ENCODE results near the gene BUB1. TPM values are rescaled to one million over a fixed set of nuclear protein-coding genes. Genes with fewer than 3 reads are reported as not detected.
"Not testable (repeated sequence)": the region's sequence is repeated elsewhere in the genome, so short reads cannot be mapped to it uniquely, and the experiment has no call there.

The BUB1 gene
- total RNA-seq, 1 experiment from 2014 or later = 89.2 TPM

DNA sequence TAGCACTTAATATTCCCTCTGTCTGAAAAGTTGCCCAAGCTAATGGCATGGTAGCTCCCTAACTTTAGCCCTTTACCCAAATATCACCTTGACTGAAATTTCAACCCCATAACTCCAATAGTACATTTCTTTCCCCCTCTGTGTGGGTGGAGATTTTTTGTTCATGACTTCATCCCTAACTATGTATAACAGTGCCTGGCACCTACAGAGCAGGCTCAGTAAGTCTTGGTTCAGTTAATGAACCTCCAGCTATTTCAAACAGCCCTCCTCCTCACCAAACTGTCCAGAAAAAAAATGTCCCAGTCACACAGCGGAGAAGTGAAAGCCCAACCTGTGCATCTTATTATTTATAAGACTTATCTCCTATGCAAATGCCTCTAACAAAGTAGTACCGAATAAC, 18.6 kb downstream of the BUB1 start:
- no peak for DNase-seq (ENCODE audit: low read depth)

DNA sequence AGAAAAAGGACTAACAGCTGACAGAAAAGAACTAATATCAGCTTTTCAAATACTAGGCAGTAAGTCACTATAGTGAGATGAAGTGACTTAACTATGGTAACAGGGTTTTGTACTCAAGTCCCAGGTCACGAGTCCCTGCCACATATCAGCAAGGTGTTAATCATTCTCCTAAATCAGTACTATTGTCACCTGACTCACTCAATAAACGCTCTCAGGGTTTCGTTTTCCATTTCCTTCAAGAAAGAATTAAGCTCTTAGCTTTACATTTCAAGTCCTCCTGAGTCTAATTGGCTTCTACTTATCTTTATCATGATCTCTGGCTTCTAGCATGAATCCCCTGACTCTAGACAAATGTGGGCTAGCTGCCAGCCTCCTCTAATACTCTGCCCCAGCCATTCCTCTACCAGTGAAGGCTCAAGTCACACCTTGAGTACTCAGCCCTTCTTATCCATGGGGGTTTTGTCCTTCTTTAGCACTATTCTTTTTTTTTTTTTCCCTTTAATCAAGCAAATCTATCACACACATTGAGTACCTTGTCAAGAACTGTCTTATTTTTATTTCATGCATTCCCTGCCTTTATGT, 20.0 kb downstream of the BUB1 start:
- DNase-seq (ENCODE audit: low read depth) = no peak

DNA sequence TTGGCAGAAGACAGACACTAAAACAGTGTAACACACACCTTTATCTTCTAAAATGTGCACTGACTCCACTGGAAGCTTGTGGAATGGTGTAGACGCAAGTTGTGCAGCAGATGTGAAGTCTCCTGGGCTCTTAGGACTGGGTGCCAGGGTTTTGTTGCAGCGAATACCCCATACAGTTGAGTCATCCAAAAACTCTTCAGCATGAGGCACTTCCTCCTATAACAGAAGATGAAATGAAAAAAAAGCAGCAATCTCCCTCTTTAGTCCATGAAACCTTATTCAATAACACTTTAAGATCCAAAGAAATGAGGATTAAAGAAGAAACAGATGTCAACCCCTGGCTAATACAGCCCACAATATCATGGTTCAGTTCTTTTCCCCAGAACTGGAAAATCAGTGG, 22.2 kb downstream of the BUB1 start:
- DNase-seq (ENCODE audit: low read depth) = peak; percentile 5

GRCh38 chr2:110653861-110654260, 24.0 kb downstream of the BUB1 start:
- DNase-seq (ENCODE audit: low read depth) = no peak

- no peak for DNase-seq (ENCODE audit: low read depth)
Measured at GRCh38 chr2:110650346-110650745, 27.5 kb downstream of the BUB1 start.

GRCh38 chr2:110647777-110648176, 30.1 kb downstream of the BUB1 start:
- no peak for DNase-seq (ENCODE audit: low read depth)

- no peak for DNase-seq (ENCODE audit: low read depth)
Measured at GRCh38 chr2:110645616-110646015, 32.2 kb downstream of the BUB1 start.

- no peak for DNase-seq (ENCODE audit: low read depth)
Measured at GRCh38 chr2:110644357-110644756, 33.5 kb downstream of the BUB1 start.

DNA sequence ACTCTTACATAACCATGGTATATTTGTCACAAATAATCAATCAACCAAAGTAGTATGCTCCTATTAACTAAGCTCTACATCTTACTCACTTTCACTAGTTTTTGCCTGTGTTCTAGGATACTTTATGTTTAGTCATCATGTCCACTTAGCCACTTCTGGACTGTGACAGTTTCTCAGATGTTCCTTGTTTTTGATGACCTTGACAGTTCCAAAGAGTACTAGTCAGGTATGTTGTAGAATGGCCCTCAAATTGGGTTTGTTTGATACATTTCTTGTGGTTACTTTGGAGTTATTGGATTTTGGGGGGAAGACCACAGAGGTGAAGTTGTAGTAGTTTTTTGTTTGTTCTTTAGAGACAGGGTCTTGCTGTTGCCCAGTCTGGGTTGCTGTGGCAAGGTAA, 35.5 kb downstream of the BUB1 start:
- no peak for DNase-seq (ENCODE audit: low read depth)

- no peak for DNase-seq (ENCODE audit: low read depth)
Measured at GRCh38 chr2:110639972-110640371, 37.9 kb downstream of the BUB1 start.

DNA sequence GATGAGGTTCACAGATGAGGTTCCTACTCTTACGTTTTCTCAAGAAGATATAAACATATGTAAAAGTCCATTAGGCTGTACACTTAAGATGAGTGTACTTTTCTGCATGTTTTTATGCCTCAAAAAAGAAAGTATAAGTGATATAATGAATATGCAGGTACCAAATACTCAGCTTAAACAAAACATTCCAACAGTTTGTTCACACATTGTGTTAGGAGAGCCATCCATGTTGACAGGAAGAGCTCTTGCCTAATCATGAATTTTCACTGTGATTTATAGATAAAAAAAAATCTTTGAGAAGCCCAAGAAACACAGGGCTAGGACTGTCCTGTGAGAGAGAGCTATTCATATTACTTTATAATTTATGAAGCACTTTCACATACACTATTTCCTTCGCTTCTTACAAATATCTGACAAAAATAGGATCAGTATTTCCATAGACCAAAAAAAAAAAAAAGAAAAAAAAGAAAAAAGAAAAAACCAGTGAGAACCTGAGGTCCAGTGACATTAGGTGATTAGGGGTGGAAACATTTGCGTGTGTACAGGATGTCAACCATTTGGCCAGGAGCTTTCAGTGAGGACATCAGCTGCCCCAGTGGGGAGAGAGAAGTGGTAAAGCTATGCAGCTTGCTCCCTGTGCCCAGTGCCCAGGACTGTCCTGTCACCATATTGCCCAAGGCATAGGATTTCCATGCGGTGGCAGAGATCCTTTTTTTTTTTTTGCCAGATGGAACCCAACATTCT, 38.7 kb downstream of the BUB1 start:
- no peak for DNase-seq (ENCODE audit: low read depth)

- no peak for DNase-seq (ENCODE audit: low read depth)
Measured at GRCh38 chr2:110638004-110638403, 39.9 kb downstream of the BUB1 start.

DNA sequence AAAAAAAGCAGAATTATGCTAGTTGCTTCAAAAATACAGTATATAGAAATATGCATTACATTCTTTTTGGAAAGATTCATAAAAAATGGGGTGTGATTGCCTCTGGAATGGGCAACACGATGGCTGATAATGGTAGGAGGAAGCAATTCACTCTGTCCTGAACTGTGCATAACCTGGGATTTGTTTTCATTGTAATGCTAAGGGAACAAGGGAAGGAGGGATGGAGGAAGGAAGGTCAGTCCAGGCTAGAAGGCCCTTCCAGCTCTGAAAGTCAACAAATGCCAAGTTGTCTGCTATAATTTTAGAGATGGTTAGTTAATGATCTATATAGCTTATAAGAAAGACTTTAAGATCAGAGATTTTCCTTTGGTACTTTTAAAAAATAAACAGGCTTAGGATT, 40.8 kb downstream of the BUB1 start:
- DNase-seq (ENCODE audit: low read depth) = no peak

DNA sequence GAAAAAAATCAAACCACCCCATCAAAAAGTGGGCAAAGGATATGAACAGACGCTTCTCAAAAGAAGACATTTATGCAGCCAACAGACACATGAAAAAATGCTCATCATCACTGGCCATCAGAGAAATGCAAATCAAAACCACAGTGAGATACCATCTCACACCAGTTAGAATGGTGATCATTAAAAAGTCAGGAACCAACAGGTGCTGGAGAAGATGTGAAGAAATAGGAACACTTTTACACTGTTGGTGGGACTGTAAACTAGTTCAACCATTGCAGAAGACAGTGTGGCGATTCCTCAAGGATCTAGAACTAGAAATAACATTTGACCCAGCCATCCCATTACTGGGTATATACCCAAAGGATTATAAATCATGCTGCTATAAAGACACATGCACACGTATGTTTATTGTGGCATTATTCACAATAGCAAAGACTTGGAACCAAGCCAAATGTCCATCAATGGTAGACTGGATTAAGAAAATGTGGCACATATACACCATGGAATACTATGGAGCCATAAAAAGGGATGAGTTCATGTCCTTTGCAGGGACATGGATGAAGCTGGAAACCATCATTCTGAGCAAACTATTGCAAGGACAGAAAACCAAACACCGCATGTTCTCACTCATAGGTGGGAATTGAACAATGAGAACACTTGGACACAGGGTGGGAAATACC, 41.8 kb downstream of the BUB1 start:
- not testable (repeated sequence) for DNase-seq (ENCODE audit: low read depth)

- not testable (repeated sequence) for DNase-seq (ENCODE audit: low read depth)
Measured at GRCh38 chr2:110627348-110627747, 50.5 kb downstream of the BUB1 start.

- DNase-seq (ENCODE audit: low read depth) = not testable (repeated sequence)
Measured at GRCh38 chr2:110619326-110619939, 58.4 kb downstream of the BUB1 start.

DNA sequence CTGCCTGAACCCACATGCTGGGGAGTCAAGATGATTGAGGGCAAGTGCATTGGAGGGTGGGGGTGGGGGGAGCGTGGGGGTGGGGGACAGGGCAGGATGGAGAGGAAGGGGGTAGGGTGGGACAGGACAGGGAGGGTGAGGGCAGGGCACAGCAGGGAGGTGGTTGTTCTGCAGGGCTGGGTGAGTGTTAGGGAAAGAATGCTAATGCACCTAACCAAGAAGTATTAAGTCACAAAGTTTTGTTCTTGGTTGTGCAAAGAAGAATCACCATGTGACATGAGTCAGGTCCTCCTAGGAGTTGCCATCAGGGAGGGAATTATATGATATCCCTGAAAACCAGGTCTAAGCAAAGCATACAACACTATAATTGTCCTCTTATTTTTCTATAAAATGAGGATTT, 63.9 kb downstream of the BUB1 start:
- not testable (repeated sequence) for DNase-seq (ENCODE audit: low read depth)

DNA sequence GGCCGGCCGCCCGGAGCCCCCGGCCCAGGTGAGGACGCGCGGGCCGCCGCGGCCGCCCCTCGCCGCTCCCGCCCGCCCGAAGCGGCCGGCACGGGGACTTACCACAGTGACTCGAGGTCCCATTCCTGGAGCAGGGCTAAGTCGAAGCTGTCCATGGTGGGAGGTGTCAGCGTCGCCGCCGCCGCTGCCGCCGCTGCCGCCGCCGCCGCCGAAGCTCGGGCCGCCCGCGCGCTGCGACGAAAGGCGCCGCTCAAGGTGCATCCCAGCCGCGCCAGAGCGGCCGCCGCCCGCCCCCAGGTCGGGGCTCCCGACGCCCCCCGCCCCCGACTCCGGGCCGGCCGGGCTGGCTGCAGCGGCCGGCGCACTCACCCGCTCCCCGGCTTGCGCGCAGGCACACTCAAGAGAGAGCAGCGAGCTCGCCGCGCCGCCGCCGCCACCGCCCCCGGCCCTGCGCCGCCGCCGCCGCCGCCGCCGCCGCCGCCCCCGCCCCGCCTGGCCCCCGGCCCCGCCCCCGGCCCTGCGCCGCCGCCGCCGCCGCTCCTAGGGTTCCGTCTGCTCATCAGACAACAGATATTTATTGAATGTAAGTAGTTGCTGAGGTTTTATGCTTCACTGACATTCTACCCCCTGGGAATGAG, 67.1 kb downstream of the BUB1 start:
- DNase-seq (ENCODE audit: low read depth) = not testable (repeated sequence)

DNA sequence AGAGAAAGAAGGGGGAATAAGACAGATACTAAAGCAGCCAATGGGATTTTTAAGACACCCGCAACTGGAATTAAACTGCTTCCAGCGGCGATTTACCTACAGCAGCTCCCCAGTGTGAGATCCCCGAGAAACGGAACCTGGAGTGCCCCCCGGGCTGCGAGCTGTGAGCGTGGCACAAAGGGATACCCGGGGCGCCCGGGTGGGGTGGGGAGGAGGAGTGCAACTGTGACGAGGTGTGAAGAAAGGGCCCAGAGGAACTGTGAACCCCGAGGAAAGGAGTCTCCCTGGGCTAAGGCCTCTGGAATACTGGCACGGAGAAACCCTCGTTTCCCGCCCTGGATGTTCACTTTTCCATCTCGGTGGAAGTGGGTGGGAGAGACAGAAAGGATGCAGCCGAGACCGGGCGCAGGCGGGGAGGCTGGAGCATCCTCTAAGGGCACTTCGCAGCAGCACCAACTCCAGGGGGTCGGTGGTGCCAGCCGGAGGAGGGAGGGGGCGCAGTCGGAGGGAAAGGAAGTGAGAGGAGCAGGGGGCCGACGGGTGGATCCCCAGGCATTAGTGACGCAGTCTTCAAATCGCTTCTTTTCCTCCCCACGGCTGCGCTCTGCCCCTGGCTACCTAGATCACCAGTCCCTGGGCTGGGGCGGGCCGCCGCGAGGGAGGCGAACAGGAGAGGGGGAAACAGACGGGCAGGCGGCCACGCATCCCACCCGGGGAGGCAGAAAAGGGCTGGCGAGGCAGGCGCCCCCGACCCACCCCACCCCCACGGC, 67.8 kb downstream of the BUB1 start:
- not testable (repeated sequence) for DNase-seq (ENCODE audit: low read depth)

DNA sequence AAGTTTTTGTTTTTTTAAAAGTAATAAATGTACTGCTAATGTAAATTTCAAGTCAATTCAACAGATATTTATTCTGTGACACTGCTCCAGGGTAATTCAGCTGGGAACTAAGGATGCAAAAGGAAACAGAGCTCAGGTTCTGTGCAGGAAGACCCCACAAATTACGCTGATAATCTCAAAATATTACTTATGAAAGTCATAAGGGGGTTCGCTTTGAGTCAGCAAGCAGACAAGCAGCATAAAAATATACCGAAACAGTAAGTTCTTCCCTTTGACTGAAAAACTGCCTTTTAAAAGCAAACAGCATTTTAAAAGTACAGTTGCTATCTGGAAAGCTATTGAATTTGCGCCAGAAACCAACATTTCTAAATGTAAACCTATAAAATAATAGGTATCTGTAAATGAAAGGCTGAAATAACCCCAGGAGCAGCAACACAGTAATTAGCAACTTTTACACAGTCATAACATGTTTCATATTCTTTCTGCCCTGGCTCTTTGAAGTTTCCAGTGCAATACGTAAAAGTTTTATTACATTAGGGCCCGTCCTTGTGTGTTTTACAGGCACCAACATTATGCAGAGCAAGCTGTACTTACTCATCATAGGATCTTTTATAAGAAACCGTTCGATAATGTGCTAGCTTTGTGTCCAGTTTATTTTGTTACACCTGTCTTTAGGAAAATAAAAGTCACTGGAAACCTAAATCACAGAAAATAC, 68.9 kb downstream of the BUB1 start:
- not testable (repeated sequence) for DNase-seq (ENCODE audit: low read depth)
